DMS153 treated with DMSO at 0.1 percent for 48 hours (cell line): ENCODE measurements around the gene HOXA11.

Experiments used
- DNase-seq: peaks from one replicate; lab custom pipeline; 2025; ENCODE audit not compliant: unreplicated experiment; lab: John Stamatoyannopoulos, UW

The HOXA11 gene

DNA sequence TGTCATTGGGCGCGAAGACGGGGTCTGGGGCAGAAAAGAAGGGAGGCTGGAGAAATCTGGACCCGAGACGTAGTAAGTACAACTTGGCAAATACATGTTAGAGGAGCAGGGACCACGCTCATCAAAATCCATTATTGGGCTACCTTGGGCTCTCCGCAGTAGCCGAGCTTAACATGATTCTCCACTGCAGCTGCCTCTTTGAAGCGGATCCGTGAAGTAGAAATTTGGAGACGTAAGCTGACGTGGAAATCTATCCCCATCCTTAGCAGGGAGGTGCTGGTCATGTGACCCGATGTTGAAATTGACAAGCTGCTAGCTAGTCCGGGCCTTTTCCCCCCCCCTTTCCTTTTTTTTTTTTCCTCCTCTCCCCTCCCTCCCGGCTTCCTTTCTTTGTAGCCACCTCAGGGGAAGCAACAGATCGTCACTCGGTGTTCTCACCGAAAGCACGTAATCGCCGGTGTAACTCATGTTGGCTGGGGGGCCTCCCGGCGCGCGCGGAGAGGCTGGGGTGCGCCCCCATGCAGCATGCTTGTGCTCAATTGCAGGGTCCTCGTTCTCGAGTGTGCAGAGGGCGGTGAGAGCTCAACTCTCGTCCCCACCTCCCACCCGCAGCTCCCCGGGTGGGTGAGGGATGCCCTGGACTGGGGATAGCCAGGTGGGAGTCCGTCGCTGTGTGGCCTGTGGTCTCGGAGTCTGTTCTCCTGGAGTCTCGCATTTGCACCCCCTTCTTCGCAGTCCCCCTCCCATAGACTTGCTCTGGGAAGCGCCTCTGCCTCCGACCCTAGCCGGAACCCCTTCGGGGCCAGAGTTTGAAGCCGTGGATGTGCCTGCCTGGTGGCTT lies at the start of gene HOXA11:
Gene HOXA11, minus strand, starts transcription at position 220 of the 841 bp plus-strand sequence. Its CDS starts 88 bp downstream, at position 132.
- peak; percentile 54 for DNase-seq

DNA sequence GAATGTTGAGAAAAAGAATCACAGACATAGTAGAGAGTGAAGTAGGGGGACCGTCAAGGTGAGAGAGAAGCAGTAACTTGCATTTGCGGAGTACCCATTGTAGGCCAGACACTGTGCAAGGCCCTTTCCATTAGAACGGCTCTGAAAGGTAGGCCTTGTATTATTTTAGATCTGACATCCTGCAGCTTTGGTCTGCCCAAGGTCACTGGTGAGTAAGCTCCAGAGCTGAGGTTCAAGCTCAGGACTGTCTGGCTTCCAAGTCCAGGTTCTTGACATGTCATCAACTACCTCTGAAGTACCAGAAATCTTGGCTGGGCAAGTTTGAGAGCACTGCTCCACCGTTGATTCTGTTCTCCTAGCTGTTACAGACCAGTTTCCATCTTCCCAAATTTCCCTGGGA lies 44.4 kb upstream of the HOXA11 start:
- DNase-seq = no peak

- no peak for DNase-seq
Observed at GRCh38 chr7:27224983-27225934, 40.2 kb upstream of the HOXA11 start.

GRCh38 chr7:27223941-27224575 lies 39.0 kb upstream of the HOXA11 start:
- no peak for DNase-seq

DNA sequence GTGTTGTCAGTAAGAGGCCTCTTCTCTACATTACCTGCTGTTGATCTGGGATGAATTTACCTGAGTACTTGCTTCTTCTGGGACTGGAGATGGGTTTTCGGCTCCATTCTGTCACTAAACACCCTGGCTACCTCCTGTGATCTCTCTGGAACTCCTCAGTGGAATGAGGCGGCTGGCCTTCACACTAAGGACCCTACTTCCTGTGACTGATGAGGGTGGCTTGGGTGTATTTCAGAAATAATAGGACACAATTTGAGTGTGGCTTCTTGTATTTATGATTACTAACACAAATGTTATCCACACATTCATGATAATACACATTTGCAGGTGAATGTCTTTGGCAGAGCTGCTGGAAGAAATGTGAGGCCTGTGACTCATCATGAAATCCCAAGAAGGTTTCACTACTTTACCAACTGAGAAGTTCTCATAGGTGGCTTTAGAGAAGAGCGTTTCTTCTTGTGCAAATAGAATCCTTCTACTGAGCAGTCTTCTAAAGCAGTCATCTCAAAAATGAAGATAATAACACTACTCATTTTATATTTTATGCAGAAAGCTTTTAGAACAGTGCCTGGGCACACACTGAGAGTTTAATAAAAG lies 36.3 kb upstream of the HOXA11 start:
- no peak for DNase-seq

GRCh38 chr7:27220440-27220955 lies 35.5 kb upstream of the HOXA11 start:
- DNase-seq = no peak

GRCh38 chr7:27219821-27220220 lies 34.8 kb upstream of the HOXA11 start:
- DNase-seq = no peak

- DNase-seq = no peak
Observed at GRCh38 chr7:27217951-27218350, 32.9 kb upstream of the HOXA11 start.

- no peak for DNase-seq
Observed at GRCh38 chr7:27215356-27215755, 30.3 kb upstream of the HOXA11 start.

DNA sequence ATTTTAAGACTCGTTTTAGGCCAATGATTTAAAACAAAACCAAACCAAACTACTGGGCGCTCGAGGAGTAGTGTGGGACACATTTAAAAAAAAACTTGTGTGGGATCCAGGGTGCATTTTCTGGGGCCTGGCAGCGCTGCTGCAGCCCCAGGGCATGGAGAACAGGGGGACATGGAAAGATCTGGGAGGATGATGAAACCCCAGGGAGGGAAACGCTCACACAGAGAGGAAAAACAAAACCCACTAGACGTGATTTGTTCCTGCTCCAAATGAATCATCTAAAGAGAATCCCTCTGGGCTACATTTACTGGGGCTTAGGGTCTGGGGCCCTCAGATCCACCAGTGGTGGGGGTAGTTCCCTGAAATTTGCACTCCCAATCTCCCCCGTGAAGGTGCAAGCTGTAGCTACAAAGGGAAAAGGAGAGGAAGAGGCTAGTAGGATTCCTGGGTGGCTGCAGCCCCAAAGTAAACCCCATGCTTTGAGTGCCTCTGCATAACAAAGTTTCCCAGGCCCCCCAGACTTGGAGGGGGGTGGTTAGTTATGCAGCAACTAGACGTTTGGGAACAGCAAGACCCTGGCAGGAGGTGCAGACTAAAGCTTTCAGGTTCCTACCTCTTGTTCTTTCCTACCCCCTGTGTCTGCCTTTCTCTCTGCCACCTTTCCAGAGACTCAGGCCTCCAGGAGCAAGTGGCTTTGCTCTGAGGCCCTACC lies 29.4 kb upstream of the HOXA11 start:
- DNase-seq = no peak

DNA sequence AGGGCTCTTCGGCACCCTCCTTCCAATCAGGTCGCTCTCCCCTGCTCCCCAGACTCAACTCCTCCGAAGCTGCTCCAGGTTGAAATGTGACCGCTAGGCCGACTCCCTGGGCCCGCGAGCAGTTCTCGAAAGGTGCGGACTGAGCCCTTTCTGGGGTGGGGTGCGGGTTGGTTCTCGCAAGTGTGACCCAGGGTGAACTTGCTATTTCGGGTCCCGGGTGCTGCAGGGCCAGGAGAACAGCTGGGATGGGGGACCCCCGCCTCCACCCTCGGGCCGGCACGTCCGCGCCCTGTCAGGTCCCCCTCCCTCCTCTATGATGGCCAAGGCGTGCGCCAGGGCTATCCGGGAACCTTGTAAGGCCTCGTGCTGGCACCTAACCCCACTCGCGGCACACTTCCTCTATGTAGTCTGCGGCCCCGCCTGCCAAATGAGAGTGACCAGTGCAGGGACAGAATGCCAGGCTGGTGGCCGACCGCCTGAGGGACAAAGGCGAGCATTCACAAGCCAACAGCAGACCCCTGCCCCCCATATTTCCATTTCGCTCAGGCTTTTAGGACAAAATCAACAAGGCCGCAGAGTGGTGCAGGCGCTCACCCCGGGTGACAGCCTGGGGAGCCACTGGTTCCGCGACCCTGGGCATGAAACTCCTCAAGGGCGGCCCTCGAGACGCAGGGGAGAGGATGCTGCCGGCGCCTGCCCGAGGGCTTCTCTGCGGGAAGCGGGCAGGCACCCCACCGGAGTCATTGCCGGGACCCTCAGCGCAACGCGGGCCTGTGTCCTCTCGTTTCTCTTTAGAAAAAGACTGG lies 28.6 kb upstream of the HOXA11 start:
- DNase-seq = no peak

- DNase-seq = no peak
Observed at GRCh38 chr7:27212497-27213432, 27.7 kb upstream of the HOXA11 start.

DNA sequence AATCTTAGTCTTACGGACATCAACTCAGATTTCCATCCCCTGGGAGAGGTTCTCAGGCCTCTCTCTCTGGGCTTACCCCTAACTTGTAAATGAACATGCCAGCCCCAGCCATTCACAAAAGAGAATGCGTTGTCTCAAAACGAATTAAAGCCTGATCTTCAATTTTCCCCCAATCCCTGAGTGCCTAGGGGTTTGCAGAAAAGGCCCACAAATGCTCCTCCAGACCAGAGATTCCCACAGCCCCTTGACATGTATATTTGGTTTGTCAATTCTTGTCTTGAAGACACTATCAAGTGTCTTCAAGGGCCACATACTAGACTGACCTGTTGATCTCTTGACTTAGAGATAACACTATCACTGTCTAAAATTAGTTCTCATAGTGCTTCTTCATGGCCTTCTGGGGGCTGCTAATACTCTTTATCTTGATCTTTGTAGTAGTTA lies 26.8 kb upstream of the HOXA11 start:
- DNase-seq = no peak

DNA sequence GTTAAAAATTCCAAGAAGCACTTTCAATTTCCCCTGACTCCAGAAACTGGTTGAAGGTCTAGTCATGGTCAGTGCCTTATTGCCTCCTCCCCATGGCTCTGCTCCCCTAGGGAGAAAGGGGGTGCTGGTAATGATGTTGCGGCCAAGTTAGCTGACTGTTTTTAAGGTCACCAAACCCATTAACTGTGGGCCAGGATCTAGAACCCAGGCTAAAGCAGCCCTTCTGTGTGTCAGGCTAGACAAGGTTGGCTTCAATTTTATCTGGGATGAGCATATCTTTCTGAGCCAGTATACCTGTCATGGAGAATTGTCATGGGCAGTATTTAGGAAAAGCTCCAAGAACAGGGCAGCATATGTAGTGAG lies 26.0 kb upstream of the HOXA11 start:
- no peak for DNase-seq

GRCh38 chr7:27210441-27211083 lies 25.5 kb upstream of the HOXA11 start:
- DNase-seq = no peak

DNA sequence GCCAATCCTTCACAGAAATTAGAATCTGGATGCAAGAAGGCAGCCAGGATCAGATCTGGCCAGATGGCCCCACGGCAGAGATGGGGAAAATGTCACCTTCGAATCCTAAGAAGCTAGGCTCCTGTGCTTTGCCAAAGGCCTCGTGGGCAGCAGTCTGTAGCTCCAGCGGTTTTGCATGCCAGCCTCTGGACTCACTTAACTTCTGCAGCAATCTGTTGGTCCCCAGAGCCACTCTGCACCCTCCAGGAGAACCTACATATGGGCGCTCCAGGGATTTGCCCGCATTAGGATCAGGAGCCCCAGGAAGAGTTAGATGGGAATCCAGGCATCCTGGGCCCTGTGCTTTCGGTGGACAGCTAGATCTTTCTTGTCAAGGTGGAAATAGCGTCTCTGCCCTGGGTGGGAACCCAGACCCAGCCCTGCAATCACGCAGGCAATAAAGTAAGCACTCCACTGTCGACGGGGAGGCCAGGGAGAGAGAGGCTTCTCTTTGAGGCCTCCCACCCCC lies 25.0 kb upstream of the HOXA11 start:
- DNase-seq = no peak

DNA sequence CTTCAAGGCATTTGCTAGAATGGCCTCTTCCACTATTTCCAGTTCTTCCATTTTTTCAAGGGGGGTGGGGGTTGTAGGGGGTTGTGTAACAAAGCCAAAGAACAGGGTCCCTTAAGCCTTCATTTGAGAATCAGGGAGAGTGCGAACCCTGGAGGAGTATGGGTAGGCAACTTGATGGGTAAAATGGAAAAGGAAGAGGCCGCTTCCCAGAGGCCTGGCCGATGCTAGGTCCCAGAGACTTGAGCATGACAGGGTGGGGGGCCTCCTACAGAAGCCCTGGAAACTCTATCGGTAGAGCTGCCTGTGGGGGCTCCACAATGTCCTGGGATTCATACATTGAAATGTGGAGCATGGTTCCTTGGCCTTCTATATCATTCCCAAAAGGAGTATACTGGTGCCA lies 24.0 kb upstream of the HOXA11 start:
- DNase-seq = no peak
